Measurements from ENCODE around the gene SERPINA5. TPM values are rescaled to one million over a fixed set of nuclear protein-coding genes. Genes with fewer than 3 reads are reported as not detected.

The SERPINA5 gene
- total RNA-seq, 1 experiment from 2014 or later, result 2.2 TPM

DNA sequence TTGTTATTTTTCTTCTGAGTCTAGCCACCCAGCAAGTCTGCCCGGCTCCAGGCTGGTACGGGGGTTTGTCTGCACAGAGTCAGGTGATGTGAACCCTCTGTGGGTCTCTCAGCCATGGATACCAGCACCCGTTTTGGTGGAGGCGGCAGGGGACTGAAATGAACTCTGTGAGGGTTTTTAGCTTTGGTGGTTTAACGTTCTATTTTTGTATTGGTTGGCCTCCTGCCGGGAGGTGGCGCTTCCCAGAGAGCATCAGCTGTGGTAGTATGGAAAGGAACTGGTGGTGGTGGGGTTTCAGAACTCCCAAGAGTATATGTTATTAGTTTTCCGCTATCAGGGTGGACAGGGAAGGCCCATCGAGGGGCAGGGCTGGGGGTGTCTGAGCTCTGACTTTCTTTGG is 25.2 kb upstream of the SERPINA5 start:
- peaks cover 3% of the 10 kb centered on the region for H3K27me3 Mint-ChIP-seq (ENCODE audit: insufficient read depth, unreplicated experiment)
- peaks cover 47% of the 10 kb centered on the region for H3K9me3 Mint-ChIP-seq (ENCODE audit: unreplicated experiment)
- POLR2A ChIA-PET, result no interaction called here
- no peak overlapping the region for H3K4me3 Mint-ChIP-seq (ENCODE audit: unreplicated experiment)
- Histone ChIP-seq H3K9me3 (no peaks in the 10 kb centered on the region), H3K27me3 (replicated peaks; ENCODE audit: control insufficient read depth, insufficient read depth, low read length) (no peaks in the 10 kb centered on the region), H3K36me3 (ENCODE audit: control insufficient read depth, insufficient read depth, low read length) (no peaks in the 10 kb centered on the region), H3K4me1 (peaks cover 4% of the 10 kb centered on the region), H3K4me3 (ENCODE audit: low read depth, low read length) (no peak overlapping the region)
- no peak overlapping the region for H3K27ac Mint-ChIP-seq (ENCODE audit: unreplicated experiment)
- intact Hi-C loops (cut with micrococcal nuclease; ENCODE audit: unreplicated experiment), result no loop called here
- H3K36me3 Mint-ChIP-seq (ENCODE audit: insufficient read depth, unreplicated experiment), result no peaks in the 10 kb centered on the region
- DNase-seq, result no peak
- no peaks in the 10 kb centered on the region for H3K4me1 Mint-ChIP-seq (ENCODE audit: low read depth, unreplicated experiment)
- BruUV-seq (replicated peaks), result no TSS peak
- CTCF ChIA-PET, result no interaction called here
- TF ChIP-seq, protein P1, sequence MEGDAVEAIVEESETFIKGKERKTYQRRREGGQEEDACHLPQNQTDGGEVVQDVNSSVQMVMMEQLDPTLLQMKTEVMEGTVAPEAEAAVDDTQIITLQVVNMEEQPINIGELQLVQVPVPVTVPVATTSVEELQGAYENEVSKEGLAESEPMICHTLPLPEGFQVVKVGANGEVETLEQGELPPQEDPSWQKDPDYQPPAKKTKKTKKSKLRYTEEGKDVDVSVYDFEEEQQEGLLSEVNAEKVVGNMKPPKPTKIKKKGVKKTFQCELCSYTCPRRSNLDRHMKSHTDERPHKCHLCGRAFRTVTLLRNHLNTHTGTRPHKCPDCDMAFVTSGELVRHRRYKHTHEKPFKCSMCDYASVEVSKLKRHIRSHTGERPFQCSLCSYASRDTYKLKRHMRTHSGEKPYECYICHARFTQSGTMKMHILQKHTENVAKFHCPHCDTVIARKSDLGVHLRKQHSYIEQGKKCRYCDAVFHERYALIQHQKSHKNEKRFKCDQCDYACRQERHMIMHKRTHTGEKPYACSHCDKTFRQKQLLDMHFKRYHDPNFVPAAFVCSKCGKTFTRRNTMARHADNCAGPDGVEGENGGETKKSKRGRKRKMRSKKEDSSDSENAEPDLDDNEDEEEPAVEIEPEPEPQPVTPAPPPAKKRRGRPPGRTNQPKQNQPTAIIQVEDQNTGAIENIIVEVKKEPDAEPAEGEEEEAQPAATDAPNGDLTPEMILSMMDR (IDR thresholded peaks at IDR 0.05; ENCODE audit: insufficient read depth in 1 of 2, low read depth in 1 of 2, low read length in 1 of 2, severe bottlenecking in 1 of 2, unreplicated experiment in 1 of 2), result no peak

DNA sequence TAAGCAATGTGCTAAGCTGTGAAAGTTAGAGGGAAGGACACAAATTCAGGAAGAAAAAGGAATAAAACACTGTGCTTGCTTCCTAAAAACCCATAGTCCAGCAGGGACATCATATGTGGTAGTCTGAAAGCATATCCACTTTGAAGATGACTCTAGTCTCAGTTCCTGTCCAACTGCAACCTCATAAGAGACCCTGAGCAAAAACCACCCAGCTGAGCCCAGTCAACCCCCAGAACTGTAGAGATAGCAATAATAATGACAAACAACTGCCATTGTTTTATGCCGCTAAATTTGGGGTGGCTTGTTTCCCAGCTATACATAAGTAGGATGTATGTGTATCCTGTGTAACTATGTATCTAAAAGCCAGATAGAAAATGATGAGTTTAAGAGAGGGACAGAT is 23.9 kb upstream of the SERPINA5 start:
- no peaks in the 10 kb centered on the region for H3K4me1 Mint-ChIP-seq (ENCODE audit: low read depth, unreplicated experiment)
- peaks cover 3% of the 10 kb centered on the region for H3K27me3 Mint-ChIP-seq (ENCODE audit: insufficient read depth, unreplicated experiment)
- ChIA-PET POLR2A (no interaction called here), CTCF (no interaction called here)
- H3K27ac Mint-ChIP-seq (ENCODE audit: unreplicated experiment), result no peak overlapping the region
- intact Hi-C loops (cut with micrococcal nuclease; ENCODE audit: unreplicated experiment), result no loop called here
- Histone ChIP-seq H3K9me3 (no peaks in the 10 kb centered on the region), H3K36me3 (ENCODE audit: control insufficient read depth, insufficient read depth, low read length) (no peaks in the 10 kb centered on the region), H3K4me1 (peaks cover 12% of the 10 kb centered on the region), H3K4me3 (ENCODE audit: low read depth, low read length) (no peak overlapping the region), H3K27me3 (replicated peaks; ENCODE audit: control insufficient read depth, insufficient read depth, low read length) (no peaks in the 10 kb centered on the region)
- H3K36me3 Mint-ChIP-seq (ENCODE audit: insufficient read depth, unreplicated experiment), result no peaks in the 10 kb centered on the region
- TF ChIP-seq, protein P1 (IDR thresholded peaks at IDR 0.05; ENCODE audit: insufficient read depth in 1 of 2, low read depth in 1 of 2, low read length in 1 of 2, severe bottlenecking in 1 of 2, unreplicated experiment in 1 of 2), result no peak
- peaks cover 47% of the 10 kb centered on the region for H3K9me3 Mint-ChIP-seq (ENCODE audit: unreplicated experiment)
- DNase-seq, result no peak
- no peak overlapping the region for H3K4me3 Mint-ChIP-seq (ENCODE audit: unreplicated experiment)
- BruUV-seq (replicated peaks), result no TSS peak

DNA sequence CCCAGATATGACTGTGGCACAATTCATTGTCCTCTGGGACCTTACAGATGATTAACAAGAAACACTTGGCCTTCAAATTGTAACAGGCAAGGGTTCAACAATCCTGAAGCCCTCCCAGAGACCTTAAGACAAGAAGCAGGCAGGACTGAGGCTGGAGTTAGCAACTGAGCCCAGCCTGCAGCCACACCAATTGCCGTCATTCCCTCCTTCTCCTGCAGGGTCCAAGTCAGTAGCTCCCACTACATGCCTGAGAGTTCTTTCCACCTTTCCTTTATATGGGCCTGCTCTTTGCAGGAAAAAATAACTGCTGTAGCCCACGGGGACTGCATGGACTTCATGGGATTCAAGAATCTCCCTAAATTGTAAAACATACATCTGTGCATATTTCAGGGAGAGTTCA is 22.4 kb upstream of the SERPINA5 start:
- no peak for DNase-seq
- Mint-ChIP-seq H3K4me1 (ENCODE audit: low read depth, unreplicated experiment) (no peaks in the 10 kb centered on the region), H3K27me3 (ENCODE audit: insufficient read depth, unreplicated experiment) (no peaks in the 10 kb centered on the region), H3K27ac (ENCODE audit: unreplicated experiment) (no peak overlapping the region), H3K9me3 (ENCODE audit: unreplicated experiment) (peaks cover 31% of the 10 kb centered on the region), H3K4me3 (ENCODE audit: unreplicated experiment) (no peak overlapping the region), H3K36me3 (ENCODE audit: insufficient read depth, unreplicated experiment) (no peaks in the 10 kb centered on the region)
- no peaks in the 10 kb centered on the region for H3K9me3 ChIP-seq
- ChIA-PET POLR2A (no interaction called here), CTCF (no interaction called here)
- TF ChIP-seq, protein P1 (IDR thresholded peaks at IDR 0.05; ENCODE audit: insufficient read depth in 1 of 2, low read depth in 1 of 2, low read length in 1 of 2, severe bottlenecking in 1 of 2, unreplicated experiment in 1 of 2), result no peak
- H3K36me3 ChIP-seq (ENCODE audit: control insufficient read depth, insufficient read depth, low read length), result no peaks in the 10 kb centered on the region
- no TSS peak for BruUV-seq (replicated peaks)
- intact Hi-C loops (cut with micrococcal nuclease; ENCODE audit: unreplicated experiment), result no loop called here
- no peak overlapping the region for H3K4me3 ChIP-seq (ENCODE audit: low read depth, low read length)
- no peaks in the 10 kb centered on the region for H3K27me3 ChIP-seq (replicated peaks; ENCODE audit: control insufficient read depth, insufficient read depth, low read length)
- peaks cover 12% of the 10 kb centered on the region for H3K4me1 ChIP-seq
